NB4 (cell line): Measurements from ENCODE around the gene BRMS1L.

Source experiments
- CTCF ChIP-seq: IDR thresholded peaks from one replicate; pipeline ENCODE4 v1.5.1; 2012; ENCODE audit warnings: low read depth, low read length
- MYC ChIP-seq: IDR thresholded peaks from 2 replicates; pipeline ENCODE4 v1.6.1; 2011; ENCODE audit warnings: low read depth, low read length
- POLR2A ChIP-seq: IDR thresholded peaks from 2 replicates; pipeline ENCODE4 v1.6.1; 2011; ENCODE audit warnings: mild to moderate bottlenecking; ENCODE audit not compliant: insufficient read length; ENCODE audit errors: extremely low read depth
- TF ChIP-seq, protein P1 (sequence below): IDR thresholded peaks from 2 replicates; pipeline ENCODE4 v1.6.1; 2011; ENCODE audit warnings: low read depth, low read length

DNA sequence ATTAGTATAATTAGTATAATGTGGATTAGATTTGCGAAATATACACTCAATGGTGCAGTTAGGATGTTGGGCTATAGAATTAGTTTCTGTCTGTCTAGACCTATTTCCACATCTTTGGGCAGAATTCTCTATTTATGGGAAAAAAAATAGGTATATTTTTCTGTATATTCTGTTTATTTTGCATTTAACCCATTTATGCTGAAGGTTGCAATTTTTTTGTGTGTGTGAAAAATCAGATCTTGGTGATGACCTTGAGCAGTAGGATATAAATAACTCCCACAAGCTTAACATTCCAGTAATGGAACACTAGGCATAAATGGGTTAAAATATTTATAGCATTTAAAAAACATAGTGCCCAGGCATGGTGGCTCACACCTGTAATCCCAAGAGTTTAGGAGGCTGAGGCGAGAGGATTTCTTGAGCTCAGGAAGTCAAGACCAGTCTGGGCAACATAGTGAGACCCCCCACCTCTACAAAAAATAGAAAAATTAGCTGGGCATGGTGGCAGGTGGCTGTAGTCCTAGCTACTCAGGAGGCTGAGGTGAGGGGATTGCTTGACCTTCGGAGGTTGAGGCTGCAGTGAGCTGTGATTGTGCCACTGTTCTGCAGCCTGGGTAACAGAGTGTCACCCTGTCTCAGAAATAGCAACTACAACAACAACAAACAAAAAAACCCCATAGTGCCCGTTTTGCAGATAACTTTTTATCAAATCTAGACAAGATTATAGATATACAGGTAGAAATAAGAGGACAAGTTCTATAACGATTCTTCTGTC is 9.3 kb downstream of the BRMS1L start:
- TF ChIP-seq CTCF (no peak), POLR2A (no peak), MYC (no peak)
- TF ChIP-seq, protein P1, sequence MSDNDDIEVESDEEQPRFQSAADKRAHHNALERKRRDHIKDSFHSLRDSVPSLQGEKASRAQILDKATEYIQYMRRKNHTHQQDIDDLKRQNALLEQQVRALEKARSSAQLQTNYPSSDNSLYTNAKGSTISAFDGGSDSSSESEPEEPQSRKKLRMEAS = no peak
